ENCODE measurements around the gene PDLIM3.

DNA sequence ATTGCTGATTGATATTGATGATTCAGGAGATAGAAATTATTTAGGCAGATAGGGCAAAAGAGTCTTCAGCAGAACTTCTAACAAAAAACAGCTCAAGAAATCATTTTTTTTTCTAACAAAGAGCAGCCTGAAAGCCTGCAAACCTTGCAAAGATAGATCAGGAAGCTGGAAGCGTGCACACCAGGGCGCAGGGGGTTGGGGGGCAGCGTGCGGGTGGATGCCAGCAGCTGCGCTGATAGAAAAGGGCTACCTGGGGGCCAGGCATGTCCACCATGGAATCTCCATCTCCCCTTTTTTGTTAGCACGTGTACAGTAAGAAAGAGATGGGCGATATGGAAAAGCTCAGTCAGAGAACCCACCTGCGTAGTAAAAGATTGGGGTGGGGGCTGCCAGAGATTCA lies 62.1 kb downstream of the PDLIM3 start:
- TF ChIP-seq, protein P1, sequence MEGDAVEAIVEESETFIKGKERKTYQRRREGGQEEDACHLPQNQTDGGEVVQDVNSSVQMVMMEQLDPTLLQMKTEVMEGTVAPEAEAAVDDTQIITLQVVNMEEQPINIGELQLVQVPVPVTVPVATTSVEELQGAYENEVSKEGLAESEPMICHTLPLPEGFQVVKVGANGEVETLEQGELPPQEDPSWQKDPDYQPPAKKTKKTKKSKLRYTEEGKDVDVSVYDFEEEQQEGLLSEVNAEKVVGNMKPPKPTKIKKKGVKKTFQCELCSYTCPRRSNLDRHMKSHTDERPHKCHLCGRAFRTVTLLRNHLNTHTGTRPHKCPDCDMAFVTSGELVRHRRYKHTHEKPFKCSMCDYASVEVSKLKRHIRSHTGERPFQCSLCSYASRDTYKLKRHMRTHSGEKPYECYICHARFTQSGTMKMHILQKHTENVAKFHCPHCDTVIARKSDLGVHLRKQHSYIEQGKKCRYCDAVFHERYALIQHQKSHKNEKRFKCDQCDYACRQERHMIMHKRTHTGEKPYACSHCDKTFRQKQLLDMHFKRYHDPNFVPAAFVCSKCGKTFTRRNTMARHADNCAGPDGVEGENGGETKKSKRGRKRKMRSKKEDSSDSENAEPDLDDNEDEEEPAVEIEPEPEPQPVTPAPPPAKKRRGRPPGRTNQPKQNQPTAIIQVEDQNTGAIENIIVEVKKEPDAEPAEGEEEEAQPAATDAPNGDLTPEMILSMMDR (IDR thresholded peaks at IDR 0.05), result no peak
- TF ChIP-seq POLR2A (IDR thresholded peaks at IDR 0.05), result no peak
